Measurements from ENCODE around the gene STXBP3. TPM values are rescaled to one million over a fixed set of nuclear protein-coding genes. Genes with fewer than 3 reads are reported as not detected.

Gene STXBP3
- total RNA-seq, 4 donors from 2014 or later: 51.0 to 75.8 (median 68.9) TPM

- WGBS, 2 donors: 55 to 58% methylated on average over 5 to 6 of the region's 6 CpGs
- no peaks in the 10 kb centered on the region for H3K36me3 ChIP-seq
- H3K4me3 ChIP-seq: no peak overlapping the region
- TF ChIP-seq CTCF (IDR thresholded peaks at IDR 0.05) (no peak), EP300 (IDR thresholded peaks at IDR 0.05) (no peak), POLR2A (IDR thresholded peaks at IDR 0.05) (no peak)
- H3K4me1 ChIP-seq: no peaks in the 10 kb centered on the region
- DNase-seq (ENCODE audit: low spot score in 2 of 2): no peak
- no peaks in the 10 kb centered on the region for H3K27me3 ChIP-seq
- no peak overlapping the region for H3K27ac ChIP-seq
- no peaks in the 10 kb centered on the region for H3K9me3 ChIP-seq
Observed at GRCh38 chr1:108722292-108722691, 24.2 kb upstream of the STXBP3 start.

- WGBS, 2 donors: 74 to 79% methylated on average over 1 of the region's 1 CpG
- Histone ChIP-seq H3K36me3 (no peaks in the 10 kb centered on the region), H3K4me1 (no peaks in the 10 kb centered on the region), H3K27me3 (no peaks in the 10 kb centered on the region), H3K27ac (no peak overlapping the region), H3K9me3 (no peaks in the 10 kb centered on the region), H3K4me3 (no peak overlapping the region)
- DNase-seq (ENCODE audit: low spot score in 2 of 2): no peak
- no peak for TF ChIP-seq EP300 (IDR thresholded peaks at IDR 0.05)
- TF ChIP-seq CTCF (IDR thresholded peaks at IDR 0.05): no peak
Observed at GRCh38 chr1:108725906-108726305, 20.6 kb upstream of the STXBP3 start.

GRCh38 chr1:108728327-108728923 is 18.0 kb upstream of the STXBP3 start:
- TF ChIP-seq EP300 (IDR thresholded peaks at IDR 0.05) (no peak), POLR2A (IDR thresholded peaks at IDR 0.05) (no peak), CTCF (IDR thresholded peaks at IDR 0.05) (no peak)
- H3K9me3 ChIP-seq: no peaks in the 10 kb centered on the region
- no peaks in the 10 kb centered on the region for H3K4me1 ChIP-seq
- no peak overlapping the region for H3K4me3 ChIP-seq
- no peak for DNase-seq (ENCODE audit: low spot score in 2 of 2)
- no peaks in the 10 kb centered on the region for H3K27me3 ChIP-seq
- H3K36me3 ChIP-seq: no peaks in the 10 kb centered on the region
- WGBS, 2 donors: 87 to 92% methylated on average over 8 of the region's 8 CpGs
- H3K27ac ChIP-seq: no peak overlapping the region

GRCh38 chr1:108729481-108729880 is 17.0 kb upstream of the STXBP3 start:
- H3K9me3 ChIP-seq: no peaks in the 10 kb centered on the region
- H3K27ac ChIP-seq: no peak overlapping the region
- WGBS, 2 donors: 87 to 90% methylated on average over 4 of the region's 4 CpGs
- no peaks in the 10 kb centered on the region for H3K4me1 ChIP-seq
- no peaks in the 10 kb centered on the region for H3K36me3 ChIP-seq
- no peak overlapping the region for H3K4me3 ChIP-seq
- no peak for DNase-seq (ENCODE audit: low spot score in 2 of 2)
- TF ChIP-seq CTCF (IDR thresholded peaks at IDR 0.05) (no peak), POLR2A (IDR thresholded peaks at IDR 0.05) (no peak), EP300 (IDR thresholded peaks at IDR 0.05) (no peak)
- H3K27me3 ChIP-seq: no peaks in the 10 kb centered on the region

GRCh38 chr1:108732398-108732797 is 14.1 kb upstream of the STXBP3 start:
- Histone ChIP-seq H3K27ac (no peak overlapping the region), H3K9me3 (no peaks in the 10 kb centered on the region), H3K4me3 (no peak overlapping the region), H3K27me3 (no peaks in the 10 kb centered on the region), H3K36me3 (no peaks in the 10 kb centered on the region), H3K4me1 (no peaks in the 10 kb centered on the region)
- no peak for DNase-seq (ENCODE audit: low spot score in 2 of 2)
- WGBS, 2 donors: 90 to 93% methylated on average over 1 of the region's 1 CpG
- TF ChIP-seq CTCF (IDR thresholded peaks at IDR 0.05) (no peak), POLR2A (IDR thresholded peaks at IDR 0.05) (no peak), EP300 (IDR thresholded peaks at IDR 0.05) (no peak)

Data from tibial nerve (tissue), 4 donors.